ENCODE results near the gene OR52E5. TPM values are rescaled to one million over a fixed set of nuclear protein-coding genes. Genes with fewer than 3 reads are reported as not detected.

OR52E5 gene
- total and polyA plus RNA-seq, 2 of the 13 experiments (the other 11 are each of a cell fraction or from before 2014, with no cell fraction given), result not detected

- no peaks in the 10 kb centered on the region for H3K36me3 ChIP-seq (replicated peaks in 1 of 2; ENCODE audit: control insufficient read depth in 1 of 2, insufficient read depth in 2 of 2, low read length in 2 of 2)
- H3K9ac ChIP-seq (ENCODE audit: insufficient read depth, low read depth, low read length), result no peak overlapping the region
- H3K27me3 ChIP-seq (ENCODE audit: control insufficient read depth in 1 of 2, insufficient read depth in 2 of 2, low read length in 2 of 2), result peaks cover 0 to 8% of the 10 kb centered on the region in 2 experiments; a peak in 2 of 5 replicates
- H4K20me1 ChIP-seq (ENCODE audit: insufficient read depth, low read length), result no peaks in the 10 kb centered on the region
- no peaks in the 10 kb centered on the region for H3K79me2 ChIP-seq (ENCODE audit: insufficient read depth, low read length)
- H3K4me2 ChIP-seq (ENCODE audit: low read depth, low read length), result no peak overlapping the region
- H3K4me1 ChIP-seq (ENCODE audit: insufficient read depth, low read length), result no peaks in the 10 kb centered on the region
- WGBS (ENCODE audit: low lambda C conversion rate), result 57% methylated on average over 31 of the region's 31 CpGs
- in situ Hi-C loops (cut with HindIII; ENCODE audit: extremely low pct_ligation_motif_present, low pct_unique_long_range_greater_than_20kb) (no loop called here), intact Hi-C loops (cut with micrococcal nuclease; ENCODE audit: unreplicated experiment) (no loop called here)
- DNase-seq (ENCODE audit: low spot score) (no peak), ATAC-seq (no peak), FAIRE-seq (no peak)
- H3K4me3 ChIP-seq (replicated peaks in 1 of 3; ENCODE audit: insufficient read depth in 1 of 3, low read depth in 2 of 3, low read length in 3 of 3), result no peak overlapping the region
- ChIA-PET POLR2A (no interaction called here), CTCF (ENCODE audit: low intra/inter-chr PET ratio, low total read pairs) (no interaction called here)
- H3K9me3 ChIP-seq (ENCODE audit: low read length), result no peaks in the 10 kb centered on the region
- TF ChIP-seq, protein P1, sequence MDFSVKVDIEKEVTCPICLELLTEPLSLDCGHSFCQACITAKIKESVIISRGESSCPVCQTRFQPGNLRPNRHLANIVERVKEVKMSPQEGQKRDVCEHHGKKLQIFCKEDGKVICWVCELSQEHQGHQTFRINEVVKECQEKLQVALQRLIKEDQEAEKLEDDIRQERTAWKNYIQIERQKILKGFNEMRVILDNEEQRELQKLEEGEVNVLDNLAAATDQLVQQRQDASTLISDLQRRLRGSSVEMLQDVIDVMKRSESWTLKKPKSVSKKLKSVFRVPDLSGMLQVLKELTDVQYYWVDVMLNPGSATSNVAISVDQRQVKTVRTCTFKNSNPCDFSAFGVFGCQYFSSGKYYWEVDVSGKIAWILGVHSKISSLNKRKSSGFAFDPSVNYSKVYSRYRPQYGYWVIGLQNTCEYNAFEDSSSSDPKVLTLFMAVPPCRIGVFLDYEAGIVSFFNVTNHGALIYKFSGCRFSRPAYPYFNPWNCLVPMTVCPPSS (IDR thresholded peaks at IDR 0.05), result no peak
- TF ChIP-seq REST (IDR thresholded peaks at IDR 0.05; ENCODE audit: borderline replicate concordance in 1 of 2, low read depth in 1 of 2, low read length in 2 of 2) (no peak), RFX3 (CRISPR knock-in tag; IDR thresholded peaks at IDR 0.05) (no peak), IRF2 (CRISPR knock-in tag; IDR thresholded peaks at IDR 0.05) (no peak), ZNF710 (CRISPR knock-in tag; IDR thresholded peaks at IDR 0.05; ENCODE audit: borderline replicate concordance) (no peak), KDM4B (CRISPR knock-in tag; IDR thresholded peaks at IDR 0.05) (no peak), MAZ (IDR thresholded peaks at IDR 0.05; ENCODE audit: borderline replicate concordance, low read depth, low read length) (no peak), MAZ (CRISPR knock-in tag; IDR thresholded peaks at IDR 0.05; ENCODE audit: low read depth) (no peak), HNRNPH1 (optimal IDR thresholded peaks at IDR 0.05; ENCODE audit: low read depth, low read length) (no peak), KLF12 (CRISPR knock-in tag; IDR thresholded peaks at IDR 0.05; ENCODE audit: borderline replicate concordance) (no peak), ZNF431 (CRISPR knock-in tag; IDR thresholded peaks at IDR 0.05; ENCODE audit: borderline replicate concordance, low read depth) (no peak), AKAP8 (CRISPR knock-in tag; IDR thresholded peaks at IDR 0.05) (no peak), NPAS2 (CRISPR knock-in tag; IDR thresholded peaks at IDR 0.05; ENCODE audit: borderline replicate concordance) (no peak), NR2C2 (CRISPR knock-in tag; IDR thresholded peaks at IDR 0.05; ENCODE audit: borderline replicate concordance) (no peak)
- TF ChIP-seq, protein P2, sequence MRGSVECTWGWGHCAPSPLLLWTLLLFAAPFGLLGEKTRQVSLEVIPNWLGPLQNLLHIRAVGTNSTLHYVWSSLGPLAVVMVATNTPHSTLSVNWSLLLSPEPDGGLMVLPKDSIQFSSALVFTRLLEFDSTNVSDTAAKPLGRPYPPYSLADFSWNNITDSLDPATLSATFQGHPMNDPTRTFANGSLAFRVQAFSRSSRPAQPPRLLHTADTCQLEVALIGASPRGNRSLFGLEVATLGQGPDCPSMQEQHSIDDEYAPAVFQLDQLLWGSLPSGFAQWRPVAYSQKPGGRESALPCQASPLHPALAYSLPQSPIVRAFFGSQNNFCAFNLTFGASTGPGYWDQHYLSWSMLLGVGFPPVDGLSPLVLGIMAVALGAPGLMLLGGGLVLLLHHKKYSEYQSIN (CRISPR knock-in tag; IDR thresholded peaks at IDR 0.05; ENCODE audit: borderline replicate concordance), result no peak
- no peak overlapping the region for H3K27ac ChIP-seq (ENCODE audit: extremely low read length, insufficient read depth, low read length)
- no peak overlapping the region for H2AFZ ChIP-seq (ENCODE audit: low read length)
- BruUV-seq (replicated peaks), result no TSS peak
Measured at GRCh38 chr11:5929571-5930368, 36.8 kb downstream of the OR52E5 start.

Data from HepG2 (cell line).